Measurements from ENCODE around the gene CYTL1. TPM values are rescaled to one million over a fixed set of nuclear protein-coding genes. Genes with fewer than 3 reads are reported as not detected.
A peak's percentile ranks its signal among the peaks of the same experiment; 100 is the strongest.

Gene CYTL1
- total RNA-seq, 4 donors from 2014 or later = 0.68 TPM; not detected in 3

DNA sequence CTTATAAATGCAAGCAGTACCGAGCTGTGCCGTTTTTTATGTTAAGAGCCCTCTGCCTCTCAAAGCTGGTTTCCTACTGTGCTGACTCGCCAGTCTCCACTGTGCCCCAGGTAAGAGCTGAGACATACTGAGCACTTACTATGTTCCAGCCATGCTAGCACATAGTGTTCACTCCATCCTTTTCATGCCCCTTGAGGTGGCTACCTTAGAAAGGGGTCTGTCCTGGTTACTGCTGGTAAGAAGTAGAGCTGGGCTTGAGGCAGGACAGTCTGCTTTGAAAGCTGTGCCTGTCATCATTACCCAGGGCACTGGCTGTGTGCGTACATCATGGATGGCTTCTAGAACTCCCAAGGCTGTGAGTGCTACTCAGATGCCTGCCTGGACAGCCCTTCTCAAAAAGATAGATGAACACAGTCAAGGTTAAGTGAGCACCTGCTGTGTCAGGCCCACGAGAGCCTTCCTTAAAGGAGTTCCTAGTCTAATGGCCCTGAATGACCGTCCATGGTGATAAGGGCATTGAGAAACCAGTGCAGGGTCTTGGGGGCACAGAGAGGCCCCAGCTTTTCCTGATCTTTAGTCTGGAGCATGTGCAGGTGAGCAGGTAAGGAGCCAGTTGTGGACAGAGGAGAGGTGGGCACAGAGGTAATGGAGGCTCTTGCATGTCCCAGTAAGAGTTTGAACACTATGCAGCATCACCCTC is 33.6 kb upstream of the CYTL1 start:
- 72% methylated on average over 5 of the region's 6 CpGs for WGBS
- peaks cover 9% of the 10 kb centered on the region for H3K27me3 ChIP-seq
- no peak overlapping the region for H3K27ac ChIP-seq
- H3K36me3 ChIP-seq = no peaks in the 10 kb centered on the region
- no peak for TF ChIP-seq POLR2AphosphoS5 (IDR thresholded peaks at IDR 0.05)
- no peak for TF ChIP-seq POLR2A (IDR thresholded peaks at IDR 0.05)
- TF ChIP-seq EP300 (IDR thresholded peaks at IDR 0.05) = no peak
- no peak for TF ChIP-seq CTCF (IDR thresholded peaks at IDR 0.05)
- no peaks in the 10 kb centered on the region for H3K9me3 ChIP-seq
- no peak for DNase-seq (ENCODE audit: low spot score in 2 of 2)
- no peak overlapping the region for H3K4me3 ChIP-seq
- peaks cover 24% of the 10 kb centered on the region for H3K4me1 ChIP-seq

GRCh38 chr4:5052204-5052702 is 33.0 kb upstream of the CYTL1 start:
- Histone ChIP-seq H3K36me3 (no peaks in the 10 kb centered on the region), H3K4me1 (peaks cover 24% of the 10 kb centered on the region), H3K9me3 (no peaks in the 10 kb centered on the region), H3K27me3 (peaks cover 9% of the 10 kb centered on the region), H3K27ac (no peak overlapping the region), H3K4me3 (peak overlapping the region; percentile 59)
- WGBS = 15% methylated on average over 10 of the region's 18 CpGs
- TF ChIP-seq POLR2AphosphoS5 (IDR thresholded peaks at IDR 0.05) = no peak
- no peak for TF ChIP-seq EP300 (IDR thresholded peaks at IDR 0.05)
- TF ChIP-seq CTCF (IDR thresholded peaks at IDR 0.05) = no peak
- no peak for TF ChIP-seq POLR2A (IDR thresholded peaks at IDR 0.05)
- no peak for DNase-seq (ENCODE audit: low spot score in 2 of 2)

DNA sequence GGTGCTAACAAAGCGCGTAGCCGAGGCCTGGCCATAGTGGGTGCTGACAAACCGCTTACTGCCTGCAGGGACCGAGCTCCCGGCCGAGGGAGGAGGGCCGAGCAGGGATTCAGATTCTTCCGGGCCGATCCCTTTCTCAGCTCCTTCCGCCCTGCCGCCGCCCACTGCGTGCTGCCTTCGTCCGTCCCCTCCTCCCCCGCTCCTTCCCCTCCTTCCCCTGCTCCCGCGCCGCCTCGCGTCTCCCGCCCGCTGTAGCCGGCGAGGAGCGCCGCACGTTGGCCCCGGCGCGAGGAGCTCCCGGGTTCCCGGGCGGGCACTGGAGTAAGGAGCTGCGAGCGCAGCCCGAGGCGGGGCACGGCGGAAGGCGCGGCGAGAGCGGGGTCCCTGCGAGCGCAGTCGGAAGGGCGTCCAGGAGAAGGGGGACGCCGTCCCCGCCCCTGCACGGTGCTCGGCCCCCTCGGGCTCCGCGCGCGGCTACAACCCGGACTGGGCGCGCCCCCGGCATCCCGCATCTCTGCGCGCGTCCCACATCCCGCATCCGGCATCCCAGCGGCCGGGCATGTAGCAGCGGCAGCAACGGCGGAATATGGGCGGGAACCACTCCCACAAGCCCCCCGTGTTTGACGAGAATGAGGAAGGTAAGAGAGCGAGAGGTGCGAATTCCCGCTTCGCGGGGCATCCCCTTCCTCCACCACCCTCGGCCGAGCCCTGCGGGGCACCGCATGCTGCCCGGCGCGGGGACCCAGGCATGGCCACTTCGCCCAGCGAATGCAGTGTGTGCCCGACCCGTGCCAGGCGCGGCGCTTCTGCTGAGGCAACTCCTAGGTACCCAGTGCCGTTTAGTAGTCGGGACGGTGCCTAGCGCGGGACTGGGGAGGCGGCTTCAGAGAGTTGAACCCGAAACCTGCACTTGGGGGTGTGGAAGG is 32.3 kb upstream of the CYTL1 start, which contains the start of gene STK32B:
TSS of gene STK32B (plus strand) at position 203 of the 926 bp plus-strand sequence.
- TF ChIP-seq CTCF (IDR thresholded peaks at IDR 0.05) (no peak), POLR2AphosphoS5 (IDR thresholded peaks at IDR 0.05) (no peak), EP300 (IDR thresholded peaks at IDR 0.05) (no peak), POLR2A (IDR thresholded peaks at IDR 0.05) (no peak)
- Histone ChIP-seq H3K36me3 (no peaks in the 10 kb centered on the region), H3K27ac (peak within 1 kb of the TSS; percentile 8), H3K4me3 (peak within 1 kb of the TSS; percentile 59), H3K27me3 (peaks cover 9% of the 10 kb centered on the region), H3K4me1 (peaks cover 24% of the 10 kb centered on the region), H3K9me3 (no peaks in the 10 kb centered on the region)
- DNase-seq (ENCODE audit: low spot score in 2 of 2) = peak; percentile 77 to 84
- under 1% methylated on average over 39 of the region's 103 CpGs for WGBS

- Histone ChIP-seq H3K27me3 (peaks cover 9% of the 10 kb centered on the region), H3K36me3 (no peaks in the 10 kb centered on the region), H3K9me3 (no peaks in the 10 kb centered on the region), H3K4me1 (peaks cover 24% of the 10 kb centered on the region), H3K27ac (peak overlapping the region; percentile 8), H3K4me3 (peak overlapping the region; percentile 59)
- peak; percentile 24 to 66 for TF ChIP-seq CTCF (IDR thresholded peaks at IDR 0.05)
- no peak for TF ChIP-seq POLR2A (IDR thresholded peaks at IDR 0.05)
- 1% methylated on average over 22 of the region's 36 CpGs for WGBS
- DNase-seq (ENCODE audit: low spot score in 2 of 2) = peak; percentile 82 to 86
These were observed 31.4 kb upstream of the CYTL1 start for GRCh38 chr4:5050520-5051277.
